Caco-2 (cell line): ENCODE measurements around the gene ZNF189. TPM values are rescaled to one million over a fixed set of nuclear protein-coding genes. Genes with fewer than 3 reads are reported as not detected.
A peak's percentile ranks its signal among the peaks of the same experiment; 100 is the strongest.

Experiments used
- BruUV-seq: library from RNA; stranded (reverse); fragments of 400-500 nt; replicated peaks from 2 replicates; lab custom pipeline; 2021; lab: Mats Ljungman, UMichigan
- CTCF ChIA-PET: fragments of 300-600 bp; sonication (Branson Sonifier 250); formaldehyde crosslinking; loops from one replicate; lab custom pipeline; 2022; ENCODE audit warnings: antibody characterized with exemption; lab: Charles Lee
- POLR2A ChIA-PET: fragments of 300-600 bp; sonication (Branson Sonifier 250); formaldehyde crosslinking; loops from one replicate; lab custom pipeline; 2022; ENCODE audit warnings: antibody characterized with exemption; lab: Charles Lee
- DNase-seq, 2 experiments: peaks; one replicate each; pipeline versions ENCODE4 v3.0.0 to v3.0.0-alpha.2; 2020 to 2022
- H3K27me3 ChIP-seq: replicated peaks from 2 replicates; pipeline ENCODE4 v1.6.0; 2011; ENCODE audit warnings: low read length; ENCODE audit not compliant: control insufficient read depth, insufficient read depth
- H3K36me3 ChIP-seq: 2 replicates; pipeline ENCODE4 v1.5.1; 2011; ENCODE audit warnings: low read length; ENCODE audit not compliant: control insufficient read depth, insufficient read depth
- H3K4me1 ChIP-seq: fragments of 250-450 bp; sonication (Bioruptor Pico); 2 replicates; pipeline ENCODE4 v1.5.1; 2020; ENCODE audit warnings: mild to moderate bottlenecking
- H3K4me3 ChIP-seq: 2 replicates; pipeline ENCODE4 v1.5.1; 2011; ENCODE audit warnings: low read depth, mild to moderate bottlenecking, control low read depth, low read length
- H3K9me3 ChIP-seq: fragments of 250-450 bp; sonication (Bioruptor Pico); 2 replicates; pipeline ENCODE4 v1.5.1; 2020; ENCODE audit warnings: mild to moderate bottlenecking, moderate library complexity
- H3K27ac Mint-ChIP-seq: one replicate; pipeline ENCODE4 v1.8.0; 2022; ENCODE audit warnings: mixed read lengths; ENCODE audit not compliant: unreplicated experiment
- H3K27me3 Mint-ChIP-seq: one replicate; pipeline ENCODE4 v1.8.0; 2022; ENCODE audit warnings: mixed read lengths; ENCODE audit not compliant: insufficient read depth, unreplicated experiment
- H3K36me3 Mint-ChIP-seq: one replicate; pipeline ENCODE4 v1.8.0; 2022; ENCODE audit warnings: mild to moderate bottlenecking, mixed read lengths; ENCODE audit not compliant: insufficient read depth, unreplicated experiment
- H3K4me1 Mint-ChIP-seq: one replicate; pipeline ENCODE4 v1.8.0; 2022; ENCODE audit warnings: low read depth, mixed read lengths; ENCODE audit not compliant: unreplicated experiment
- H3K4me3 Mint-ChIP-seq: one replicate; pipeline ENCODE4 v1.8.0; 2022; ENCODE audit warnings: mild to moderate bottlenecking, moderate library complexity, mixed read lengths; ENCODE audit not compliant: unreplicated experiment
- H3K9me3 Mint-ChIP-seq: one replicate; pipeline ENCODE4 v1.8.0; 2022; ENCODE audit warnings: mixed read lengths; ENCODE audit not compliant: unreplicated experiment
- intact Hi-C: fragments of 100-400 bp; cut with micrococcal nuclease; formaldehyde crosslinking; loops from one replicate; pipeline ENCODE4 v1.10.0; 2022; ENCODE audit not compliant: unreplicated experiment
- total RNA-seq: library from RNA; stranded (reverse); gene quantifications from 2 replicates; pipeline ENCODE4 v1.2.3, GENCODE V29; 2022
- TF ChIP-seq, protein P1 (sequence below), 2 experiments: fragments of 200-600 bp in 1 of 2; IDR thresholded peaks; 1 replicate in 1 of 2; 2 replicates in 1 of 2; pipeline versions ENCODE4 v1.5.1 to v1.8.0; 2011 to 2022; ENCODE audit warnings: antibody characterized with exemption in 1 of 2, control low read depth in 1 of 2, inconsistent platforms in 1 of 2, low read depth in 1 of 2, low read length in 1 of 2, mild to moderate bottlenecking in 1 of 2, moderate library complexity in 1 of 2; ENCODE audit not compliant: insufficient read depth in 1 of 2, severe bottlenecking in 1 of 2, unreplicated experiment in 1 of 2

The ZNF189 gene
- total RNA-seq, 1 experiment from 2014 or later, result 15.3 TPM

DNA sequence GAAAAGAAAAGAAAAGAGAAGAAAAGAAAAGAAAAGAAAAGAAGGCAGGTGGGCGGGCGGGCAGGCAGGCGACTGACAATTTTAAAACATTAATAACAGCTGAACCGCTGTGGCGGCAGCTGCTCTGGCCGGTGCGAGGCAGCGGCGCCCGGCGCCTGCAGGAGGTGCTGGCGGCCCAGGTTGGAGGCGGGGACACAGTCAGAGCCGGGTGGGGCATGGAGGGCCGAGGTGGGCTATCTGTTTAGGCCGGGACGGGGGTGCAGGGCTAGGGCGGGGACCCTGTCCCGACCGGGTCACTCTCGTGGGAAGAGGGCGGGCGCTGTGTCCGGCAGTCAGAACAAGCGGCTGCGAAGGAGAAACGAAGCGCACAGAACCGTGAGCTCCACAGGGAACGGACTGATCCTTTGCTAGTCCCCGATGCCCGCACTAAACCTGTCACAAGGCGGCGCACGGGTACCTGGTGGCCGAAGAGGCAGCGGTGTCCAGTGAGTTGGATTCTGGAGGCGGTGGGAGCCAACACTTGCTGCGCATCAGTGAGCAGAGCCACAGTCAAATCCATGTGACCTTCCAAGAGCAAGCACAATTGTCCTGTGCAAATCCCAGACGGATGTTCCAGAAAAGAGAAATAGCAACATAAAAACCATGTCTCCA, 50.5 kb downstream of the ZNF189 start:
- Mint-ChIP-seq H3K9me3 (peaks cover 21% of the 10 kb centered on the region), H3K4me1 (peaks cover 16% of the 10 kb centered on the region), H3K4me3 (peak overlapping the region; percentile 72), H3K27ac (peak overlapping the region; percentile 70), H3K27me3 (no peaks in the 10 kb centered on the region), H3K36me3 (peaks cover 6% of the 10 kb centered on the region)
- Histone ChIP-seq H3K9me3 (peaks cover 4% of the 10 kb centered on the region; the same call in 1 of the 2 replicates), H3K4me1 (peaks cover 6% of the 10 kb centered on the region; the same call in 1 of the 2 replicates), H3K27me3 (no peaks in the 10 kb centered on the region), H3K36me3 (no peaks in the 10 kb centered on the region), H3K4me3 (peak overlapping the region; percentile 59)
- TF ChIP-seq, protein P1, sequence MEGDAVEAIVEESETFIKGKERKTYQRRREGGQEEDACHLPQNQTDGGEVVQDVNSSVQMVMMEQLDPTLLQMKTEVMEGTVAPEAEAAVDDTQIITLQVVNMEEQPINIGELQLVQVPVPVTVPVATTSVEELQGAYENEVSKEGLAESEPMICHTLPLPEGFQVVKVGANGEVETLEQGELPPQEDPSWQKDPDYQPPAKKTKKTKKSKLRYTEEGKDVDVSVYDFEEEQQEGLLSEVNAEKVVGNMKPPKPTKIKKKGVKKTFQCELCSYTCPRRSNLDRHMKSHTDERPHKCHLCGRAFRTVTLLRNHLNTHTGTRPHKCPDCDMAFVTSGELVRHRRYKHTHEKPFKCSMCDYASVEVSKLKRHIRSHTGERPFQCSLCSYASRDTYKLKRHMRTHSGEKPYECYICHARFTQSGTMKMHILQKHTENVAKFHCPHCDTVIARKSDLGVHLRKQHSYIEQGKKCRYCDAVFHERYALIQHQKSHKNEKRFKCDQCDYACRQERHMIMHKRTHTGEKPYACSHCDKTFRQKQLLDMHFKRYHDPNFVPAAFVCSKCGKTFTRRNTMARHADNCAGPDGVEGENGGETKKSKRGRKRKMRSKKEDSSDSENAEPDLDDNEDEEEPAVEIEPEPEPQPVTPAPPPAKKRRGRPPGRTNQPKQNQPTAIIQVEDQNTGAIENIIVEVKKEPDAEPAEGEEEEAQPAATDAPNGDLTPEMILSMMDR (IDR thresholded peaks at IDR 0.05; ENCODE audit: insufficient read depth in 1 of 2, low read depth in 1 of 2, low read length in 1 of 2, severe bottlenecking in 1 of 2, unreplicated experiment in 1 of 2), result peak; percentile 59 to 82
- intact Hi-C loops, result loop anchor here (1.0 to 5.0 kb wide), 4 partner anchors 10 to 127 kb away; partner anchors contain the start of genes MRPL50 and ZNF189
- peak; percentile 88 to 90 for DNase-seq
- POLR2A ChIA-PET, result interaction anchor here (1.0 kb wide), 1 partner anchor 51 kb away, joined by 3 read pairs; the partner anchor contains the start of genes MRPL50 and ZNF189
- CTCF ChIA-PET, result interaction anchor here (0.6 to 1.8 kb wide), 17 partner anchors 10 to 330 kb away, joined by 3 to 23 read pairs (median 3); partner anchors contain the start of genes MRPL50, RNF20 and ZNF189
- BruUV-seq, result no TSS peak

DNA sequence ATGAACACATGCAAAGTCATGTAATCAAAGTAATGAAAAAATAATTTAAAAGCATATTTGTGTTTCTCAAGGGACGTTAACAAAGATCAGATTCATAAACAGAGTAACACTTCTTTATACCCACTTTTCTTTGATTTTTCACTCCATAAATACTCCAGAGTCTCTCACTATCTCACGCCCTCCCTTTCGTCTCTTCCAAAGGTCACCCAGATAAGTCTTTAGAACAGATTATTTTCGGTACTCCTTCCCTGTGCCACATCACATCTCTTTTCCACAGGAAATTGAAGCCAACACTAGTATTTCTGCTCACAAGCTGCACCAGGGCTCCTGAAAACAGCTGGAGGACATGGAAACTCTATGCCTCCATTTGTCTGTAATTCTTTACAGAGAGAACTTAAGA, 52.3 kb downstream of the ZNF189 start:
- intact Hi-C loops, result no loop called here
- TF ChIP-seq, protein P1 (IDR thresholded peaks at IDR 0.05; ENCODE audit: insufficient read depth in 1 of 2, low read depth in 1 of 2, low read length in 1 of 2, severe bottlenecking in 1 of 2, unreplicated experiment in 1 of 2), result no peak

DNA sequence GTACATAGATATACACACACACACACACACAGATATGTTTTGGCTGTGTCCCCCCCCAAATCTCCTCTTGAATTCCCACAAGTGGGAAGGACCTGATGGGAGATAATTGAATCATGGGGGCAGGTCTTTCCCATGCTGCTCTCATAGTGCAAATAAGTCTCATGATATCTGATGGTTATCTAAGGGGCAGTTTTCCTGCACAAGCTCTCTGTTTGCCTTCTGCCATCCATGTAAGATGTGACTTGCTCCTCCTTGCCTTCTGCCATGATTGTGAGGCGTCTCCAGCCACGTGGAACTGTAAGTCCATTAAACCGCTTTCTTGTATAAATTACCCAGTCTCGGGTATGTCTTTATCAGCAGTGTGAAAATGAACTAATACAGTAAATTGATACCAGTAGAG, 52.8 kb downstream of the ZNF189 start:
- Mint-ChIP-seq H3K27me3 (no peaks in the 10 kb centered on the region), H3K27ac (no peak overlapping the region), H3K9me3 (peaks cover 21% of the 10 kb centered on the region), H3K36me3 (peaks cover 6% of the 10 kb centered on the region), H3K4me1 (peaks cover 8% of the 10 kb centered on the region), H3K4me3 (no peak overlapping the region)
- H3K4me3 ChIP-seq, result no peak overlapping the region
- no peaks in the 10 kb centered on the region for H3K36me3 ChIP-seq
- TF ChIP-seq, protein P1 (IDR thresholded peaks at IDR 0.05; ENCODE audit: insufficient read depth in 1 of 2, low read depth in 1 of 2, low read length in 1 of 2, severe bottlenecking in 1 of 2, unreplicated experiment in 1 of 2), result no peak
- intact Hi-C loops, result no loop called here
- peaks cover 6% of the 10 kb centered on the region; the same call in 1 of the 2 replicates for H3K4me1 ChIP-seq
- CTCF ChIA-PET, result no interaction called here
- BruUV-seq, result no TSS peak
- POLR2A ChIA-PET, result no interaction called here
- no peaks in the 10 kb centered on the region for H3K27me3 ChIP-seq
- peaks cover 4% of the 10 kb centered on the region; the same call in 1 of the 2 replicates for H3K9me3 ChIP-seq
- no peak for DNase-seq

More for the DNA sequence above, 52.3 kb downstream of the ZNF189 start:
- H3K36me3 Mint-ChIP-seq, result peaks cover 6% of the 10 kb centered on the region
- no peak overlapping the region for H3K4me3 Mint-ChIP-seq
- H3K27me3 Mint-ChIP-seq, result no peaks in the 10 kb centered on the region
- Histone ChIP-seq H3K36me3 (no peaks in the 10 kb centered on the region), H3K4me3 (no peak overlapping the region), H3K4me1 (peaks cover 6% of the 10 kb centered on the region; the same call in 1 of the 2 replicates), H3K9me3 (peaks cover 4% of the 10 kb centered on the region; the same call in 1 of the 2 replicates), H3K27me3 (no peaks in the 10 kb centered on the region)
- H3K27ac Mint-ChIP-seq, result no peak overlapping the region
- POLR2A ChIA-PET, result no interaction called here
- DNase-seq, result no peak
- H3K9me3 Mint-ChIP-seq, result peaks cover 21% of the 10 kb centered on the region
- BruUV-seq, result no TSS peak
- CTCF ChIA-PET, result no interaction called here
- peaks cover 8% of the 10 kb centered on the region for H3K4me1 Mint-ChIP-seq
